Stimulated activated CD4-positive, alpha-beta T cell treated with anti-CD3 and anti-CD28 coated beads, Interleukin-2, amount 100 ng/mL, for 4 hours (primary cell): ENCODE measurements around the gene FTO.
"Not testable (repeated sequence)": the region's sequence is repeated elsewhere in the genome, so short reads cannot be mapped to it uniquely, and the experiment has no call there.

ENCODE experiments used
- DNase-seq: peaks from one replicate; pipeline ENCODE4 v3.0.0-alpha.2; 2020; ENCODE audit warnings: low read depth

Gene FTO

GRCh38 chr16:54180421-54181359 lies 476.7 kb downstream of the FTO start:
- DNase-seq, result no peak

GRCh38 chr16:54181683-54182329 lies 477.9 kb downstream of the FTO start:
- not testable (repeated sequence) for DNase-seq

GRCh38 chr16:54185045-54185444 lies 481.1 kb downstream of the FTO start:
- no peak for DNase-seq

GRCh38 chr16:54191163-54191562 lies 487.2 kb downstream of the FTO start:
- DNase-seq, result no peak

GRCh38 chr16:54191592-54191991 lies 487.6 kb downstream of the FTO start:
- no peak for DNase-seq

GRCh38 chr16:54193013-54193664 lies 489.2 kb downstream of the FTO start:
- no peak for DNase-seq

- DNase-seq, result no peak
Measured at GRCh38 chr16:54193665-54194333, 489.8 kb downstream of the FTO start.

- no peak for DNase-seq
Measured at GRCh38 chr16:54194334-54194743, 490.4 kb downstream of the FTO start.

- no peak for DNase-seq
Measured at GRCh38 chr16:54197758-54198157, 493.8 kb downstream of the FTO start.

GRCh38 chr16:54199487-54200160 lies 495.7 kb downstream of the FTO start:
- no peak for DNase-seq

GRCh38 chr16:54200161-54200534 lies 496.2 kb downstream of the FTO start:
- DNase-seq, result no peak

- DNase-seq, result no peak
Measured at GRCh38 chr16:54200720-54201119, 496.8 kb downstream of the FTO start.

GRCh38 chr16:54201200-54201599 lies 497.2 kb downstream of the FTO start:
- no peak for DNase-seq
